ENCODE measurements around the gene SLC35F3.

SLC35F3 gene

GRCh38 chr1:233975486-233975885 lies 71.0 kb downstream of the SLC35F3 start:
- no peak for DNase-seq

GRCh38 chr1:233981042-233981675 lies 76.7 kb downstream of the SLC35F3 start:
- DNase-seq: no peak

GRCh38 chr1:233982827-233983518 lies 78.5 kb downstream of the SLC35F3 start:
- no peak for DNase-seq

GRCh38 chr1:233983811-233984210 lies 79.3 kb downstream of the SLC35F3 start:
- no peak for DNase-seq

- DNase-seq: no peak
These were observed 84.7 kb downstream of the SLC35F3 start for GRCh38 chr1:233988963-233989696.

GRCh38 chr1:233990486-233990885 lies 86.0 kb downstream of the SLC35F3 start:
- no peak for DNase-seq

GRCh38 chr1:233993651-233994050 lies 89.2 kb downstream of the SLC35F3 start:
- DNase-seq: no peak

GRCh38 chr1:233994112-233994511 lies 89.6 kb downstream of the SLC35F3 start:
- DNase-seq: no peak

- DNase-seq: no peak
These were observed 94.0 kb downstream of the SLC35F3 start for GRCh38 chr1:233998456-233998855.

GRCh38 chr1:233998891-233999290 lies 94.4 kb downstream of the SLC35F3 start:
- no peak for DNase-seq

- DNase-seq: no peak
These were observed 96.1 kb downstream of the SLC35F3 start for GRCh38 chr1:234000557-234001041.

GRCh38 chr1:234001817-234002216 lies 97.3 kb downstream of the SLC35F3 start:
- no peak for DNase-seq

GRCh38 chr1:234004591-234004990 lies 100.1 kb downstream of the SLC35F3 start:
- no peak for DNase-seq

GRCh38 chr1:234007684-234008083 lies 103.2 kb downstream of the SLC35F3 start:
- no peak for DNase-seq

- no peak for DNase-seq
These were observed 104.1 kb downstream of the SLC35F3 start for GRCh38 chr1:234008591-234008990.

GRCh38 chr1:234009668-234010067 lies 105.2 kb downstream of the SLC35F3 start:
- DNase-seq: no peak

- DNase-seq: no peak
These were observed 109.7 kb downstream of the SLC35F3 start for GRCh38 chr1:234014208-234014607.

GRCh38 chr1:234018816-234019215 lies 114.3 kb downstream of the SLC35F3 start:
- DNase-seq: no peak

GRCh38 chr1:234019387-234019786 lies 114.9 kb downstream of the SLC35F3 start:
- DNase-seq: no peak

- no peak for DNase-seq
These were observed 117.8 kb downstream of the SLC35F3 start for GRCh38 chr1:234022302-234022701.

GRCh38 chr1:234039603-234040002 lies 135.1 kb downstream of the SLC35F3 start:
- no peak for DNase-seq

- no peak for DNase-seq
These were observed 136.2 kb downstream of the SLC35F3 start for GRCh38 chr1:234040446-234041317.

GRCh38 chr1:234044079-234044478 lies 139.6 kb downstream of the SLC35F3 start:
- no peak for DNase-seq

Measured in activated effector memory CD4-positive, alpha-beta T cell treated with anti-CD3 and anti-CD28 coated beads, Interleukin-2, amount 50 U/mL, for 16 hours (primary cell).